IMR-90 (cell line): ENCODE measurements around the gene C6orf120.

Experiments used
- BHLHE40 ChIP-seq: fragments of 150-350 bp; IDR thresholded peaks from 2 replicates; pipeline ENCODE4 v1.6.1; 2016; ENCODE audit warnings: mild to moderate bottlenecking, low read depth, low read length
- CEBPB ChIP-seq: IDR thresholded peaks from 2 replicates; pipeline ENCODE4 v1.6.1; 2012; ENCODE audit warnings: low read depth, low read length, improper control_type of control experiment
- CHD1 ChIP-seq: IDR thresholded peaks from 2 replicates; pipeline ENCODE4 v1.6.1; 2012; ENCODE audit warnings: low read depth, low read length, improper control_type of control experiment
- MAFK ChIP-seq: IDR thresholded peaks from 2 replicates; pipeline ENCODE4 v1.6.1; 2012; ENCODE audit warnings: low read depth, low read length, improper control_type of control experiment
- MXI1 ChIP-seq: IDR thresholded peaks from 2 replicates; pipeline ENCODE4 v1.6.1; 2012; ENCODE audit warnings: low read depth, mild to moderate bottlenecking, low read length, moderate library complexity, borderline replicate concordance
- POLR2A ChIP-seq: IDR thresholded peaks from 2 replicates; pipeline ENCODE4 v1.6.1; 2012; ENCODE audit warnings: mild to moderate bottlenecking, low read depth, low read length
- RAD21 ChIP-seq: IDR thresholded peaks from 2 replicates; pipeline ENCODE4 v1.6.1; 2012; ENCODE audit warnings: low read length, improper control_type of control experiment
- RCOR1 ChIP-seq: IDR thresholded peaks from 2 replicates; pipeline ENCODE4 v1.6.1; 2012; ENCODE audit warnings: mild to moderate bottlenecking, low read length, improper control_type of control experiment; ENCODE audit not compliant: insufficient replicate concordance
- SMC3 ChIP-seq: fragments of 150-350 bp; IDR thresholded peaks from 2 replicates; pipeline ENCODE4 v1.6.1; 2016; ENCODE audit warnings: low read depth, mild to moderate bottlenecking, antibody characterized with exemption, low read length, moderate library complexity
- TF ChIP-seq, protein P1 (sequence below): conservative IDR thresholded peaks from 2 replicates; pipeline ENCODE4 v1.5.1; 2012; ENCODE audit warnings: mild to moderate bottlenecking, low read depth, low read length, improper control_type of control experiment
- TF ChIP-seq, protein P2 (sequence below): fragments of 150-350 bp; IDR thresholded peaks from 2 replicates; pipeline ENCODE4 v1.6.1; 2017; ENCODE audit warnings: mild to moderate bottlenecking, antibody characterized with exemption, low read length, low read depth
- TF ChIP-seq, protein P3 (sequence below): fragments of 150-350 bp; IDR thresholded peaks from 2 replicates; pipeline ENCODE4 v1.6.1; 2016; ENCODE audit warnings: low read depth, mild to moderate bottlenecking, low read length, moderate library complexity, borderline replicate concordance

DNA sequence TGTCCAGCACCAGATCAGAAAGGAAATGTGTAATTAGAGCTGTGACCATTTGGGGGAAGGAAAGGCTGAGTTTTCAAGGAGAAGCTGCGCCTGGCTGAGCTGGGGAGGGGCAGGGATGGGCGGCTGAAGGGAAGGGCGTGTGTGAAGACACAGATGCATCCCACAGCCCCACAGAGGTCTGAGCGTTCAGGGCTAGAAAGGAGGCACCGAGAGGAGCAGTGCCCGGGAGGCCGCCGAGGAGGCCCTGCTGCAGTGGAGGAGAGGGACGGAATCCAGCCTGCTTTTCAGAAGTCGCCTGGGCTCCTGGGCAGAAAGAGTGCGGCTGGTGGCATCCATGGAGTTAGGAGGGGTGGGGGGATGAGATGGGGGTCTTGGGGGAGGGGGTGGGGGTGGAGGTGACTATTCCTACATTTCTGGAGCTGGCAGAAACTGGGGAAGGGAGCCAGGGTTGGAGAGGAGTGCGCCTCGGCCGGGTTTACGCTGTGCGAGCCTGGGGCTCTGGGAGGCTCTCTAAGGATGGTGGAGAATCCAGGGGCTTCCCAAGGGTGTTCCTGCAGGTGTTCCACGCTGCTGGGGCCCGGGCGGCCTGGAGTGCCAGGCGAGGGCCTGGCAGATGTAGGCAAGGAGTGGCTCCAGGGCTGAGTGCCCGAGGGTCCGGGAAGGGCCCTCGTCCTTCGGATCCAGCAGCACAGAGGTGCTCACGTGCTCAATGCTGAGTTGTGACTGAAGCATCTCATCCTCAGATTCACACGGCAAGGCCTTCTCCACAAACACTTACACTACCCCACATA lies 41.9 kb upstream of the C6orf120 start:
- TF ChIP-seq, protein P1, sequence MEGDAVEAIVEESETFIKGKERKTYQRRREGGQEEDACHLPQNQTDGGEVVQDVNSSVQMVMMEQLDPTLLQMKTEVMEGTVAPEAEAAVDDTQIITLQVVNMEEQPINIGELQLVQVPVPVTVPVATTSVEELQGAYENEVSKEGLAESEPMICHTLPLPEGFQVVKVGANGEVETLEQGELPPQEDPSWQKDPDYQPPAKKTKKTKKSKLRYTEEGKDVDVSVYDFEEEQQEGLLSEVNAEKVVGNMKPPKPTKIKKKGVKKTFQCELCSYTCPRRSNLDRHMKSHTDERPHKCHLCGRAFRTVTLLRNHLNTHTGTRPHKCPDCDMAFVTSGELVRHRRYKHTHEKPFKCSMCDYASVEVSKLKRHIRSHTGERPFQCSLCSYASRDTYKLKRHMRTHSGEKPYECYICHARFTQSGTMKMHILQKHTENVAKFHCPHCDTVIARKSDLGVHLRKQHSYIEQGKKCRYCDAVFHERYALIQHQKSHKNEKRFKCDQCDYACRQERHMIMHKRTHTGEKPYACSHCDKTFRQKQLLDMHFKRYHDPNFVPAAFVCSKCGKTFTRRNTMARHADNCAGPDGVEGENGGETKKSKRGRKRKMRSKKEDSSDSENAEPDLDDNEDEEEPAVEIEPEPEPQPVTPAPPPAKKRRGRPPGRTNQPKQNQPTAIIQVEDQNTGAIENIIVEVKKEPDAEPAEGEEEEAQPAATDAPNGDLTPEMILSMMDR, result no peak
- TF ChIP-seq POLR2A, result no peak
- no peak for TF ChIP-seq RAD21
- no peak for TF ChIP-seq CHD1
- TF ChIP-seq, protein P2, sequence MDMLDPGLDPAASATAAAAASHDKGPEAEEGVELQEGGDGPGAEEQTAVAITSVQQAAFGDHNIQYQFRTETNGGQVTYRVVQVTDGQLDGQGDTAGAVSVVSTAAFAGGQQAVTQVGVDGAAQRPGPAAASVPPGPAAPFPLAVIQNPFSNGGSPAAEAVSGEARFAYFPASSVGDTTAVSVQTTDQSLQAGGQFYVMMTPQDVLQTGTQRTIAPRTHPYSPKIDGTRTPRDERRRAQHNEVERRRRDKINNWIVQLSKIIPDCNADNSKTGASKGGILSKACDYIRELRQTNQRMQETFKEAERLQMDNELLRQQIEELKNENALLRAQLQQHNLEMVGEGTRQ, result no peak
- TF ChIP-seq SMC3, result no peak
- TF ChIP-seq, protein P3, sequence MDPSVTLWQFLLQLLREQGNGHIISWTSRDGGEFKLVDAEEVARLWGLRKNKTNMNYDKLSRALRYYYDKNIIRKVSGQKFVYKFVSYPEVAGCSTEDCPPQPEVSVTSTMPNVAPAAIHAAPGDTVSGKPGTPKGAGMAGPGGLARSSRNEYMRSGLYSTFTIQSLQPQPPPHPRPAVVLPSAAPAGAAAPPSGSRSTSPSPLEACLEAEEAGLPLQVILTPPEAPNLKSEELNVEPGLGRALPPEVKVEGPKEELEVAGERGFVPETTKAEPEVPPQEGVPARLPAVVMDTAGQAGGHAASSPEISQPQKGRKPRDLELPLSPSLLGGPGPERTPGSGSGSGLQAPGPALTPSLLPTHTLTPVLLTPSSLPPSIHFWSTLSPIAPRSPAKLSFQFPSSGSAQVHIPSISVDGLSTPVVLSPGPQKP, result no peak
- no peak for TF ChIP-seq CEBPB
- TF ChIP-seq RCOR1, result no peak
- TF ChIP-seq MAFK, result no peak
- no peak for TF ChIP-seq MXI1
- TF ChIP-seq BHLHE40, result no peak
